Sigmoid colon (tissue), 4 donors: ENCODE results near the gene MGMT.

Experiments
- CTCF ChIP-seq, 4 experiments: fragments of 450-650 bp in 3 of 4; fragments of 200-600 bp in 1 of 4; IDR thresholded peaks; one replicate each; pipeline ENCODE4 v1.5.1; 2016 to 2019; ENCODE audit warnings: antibody characterized with exemption in 4 of 4, mild to moderate bottlenecking in 3 of 4, moderate library complexity in 2 of 4
- EP300 ChIP-seq, 4 donors: sonication (generic); formaldehyde crosslinking; IDR thresholded peaks; one replicate each; pipeline ENCODE4 v1.6.1; 2017; ENCODE audit warnings: antibody characterized with exemption in 4 of 4
- POLR2A ChIP-seq, 2 donors: fragments of 450-650 bp; IDR thresholded peaks; one replicate each; pipeline ENCODE4 v1.6.1; 2016; ENCODE audit warnings: antibody characterized with exemption in 2 of 2, mild to moderate bottlenecking in 2 of 2, moderate library complexity in 2 of 2
- POLR2AphosphoS5 ChIP-seq, 4 donors: sonication (generic); formaldehyde crosslinking; IDR thresholded peaks; one replicate each; pipeline ENCODE4 v1.6.1; 2017; ENCODE audit warnings: antibody characterized with exemption in 4 of 4

GRCh38 chr10:129683920-129684319, 216.9 kb downstream of the MGMT start:
- no peak for TF ChIP-seq POLR2A (IDR thresholded peaks at IDR 0.05)
- no peak for TF ChIP-seq CTCF (IDR thresholded peaks at IDR 0.05)
- TF ChIP-seq EP300 (IDR thresholded peaks at IDR 0.05): no peak
- TF ChIP-seq POLR2AphosphoS5 (IDR thresholded peaks at IDR 0.05): no peak
